Stimulated activated CD4-positive, alpha-beta T cell treated with anti-CD3 and anti-CD28 coated beads, TNF-alpha, amount 100 ng/mL, for 1 hour (primary cell): ENCODE results near the gene VIT.

ENCODE experiments used
- DNase-seq, 3 donors: peaks; one replicate each; pipeline ENCODE4 v3.0.0-alpha.2; 2020; ENCODE audit warnings: low read depth in 3 of 3, low spot score in 1 of 3

The VIT gene

DNA sequence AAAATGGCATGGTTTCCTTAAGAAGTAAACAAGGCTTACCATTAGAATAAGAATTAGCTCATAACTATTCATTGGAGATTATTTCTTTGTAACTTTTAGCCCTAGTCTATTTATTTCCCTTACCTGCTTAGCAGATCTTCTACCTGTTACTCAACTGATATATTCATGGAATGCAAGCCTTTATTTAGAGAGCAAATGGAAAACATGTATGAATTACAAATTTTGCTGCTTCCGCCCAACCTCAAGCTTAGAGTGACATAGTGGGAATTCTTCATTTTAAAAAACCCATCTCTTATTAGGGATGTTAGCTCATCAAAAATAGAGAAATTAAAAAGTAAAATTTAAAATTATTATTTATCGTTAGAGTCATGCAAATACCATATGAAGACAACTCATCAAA, 158.9 kb downstream of the VIT start:
- DNase-seq = no peak

DNA sequence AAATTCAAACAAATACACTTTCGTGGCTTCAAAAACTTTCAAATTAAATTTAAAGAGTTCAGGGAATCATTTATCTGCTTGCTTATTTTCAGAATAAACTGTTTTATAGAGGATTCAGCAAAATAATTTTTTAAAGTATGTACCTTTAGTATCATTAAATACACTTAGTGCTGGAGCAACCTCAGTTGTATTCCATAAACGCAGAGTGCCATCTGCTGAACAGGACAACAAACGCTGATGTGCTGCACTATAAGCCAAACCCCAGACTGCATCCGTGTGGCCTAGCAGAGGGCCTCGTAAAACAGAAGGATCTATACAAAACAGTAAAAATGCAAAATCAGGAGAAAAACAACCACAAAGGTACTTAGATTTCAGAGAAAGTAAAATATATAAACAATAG, 161.2 kb downstream of the VIT start:
- DNase-seq = no peak

DNA sequence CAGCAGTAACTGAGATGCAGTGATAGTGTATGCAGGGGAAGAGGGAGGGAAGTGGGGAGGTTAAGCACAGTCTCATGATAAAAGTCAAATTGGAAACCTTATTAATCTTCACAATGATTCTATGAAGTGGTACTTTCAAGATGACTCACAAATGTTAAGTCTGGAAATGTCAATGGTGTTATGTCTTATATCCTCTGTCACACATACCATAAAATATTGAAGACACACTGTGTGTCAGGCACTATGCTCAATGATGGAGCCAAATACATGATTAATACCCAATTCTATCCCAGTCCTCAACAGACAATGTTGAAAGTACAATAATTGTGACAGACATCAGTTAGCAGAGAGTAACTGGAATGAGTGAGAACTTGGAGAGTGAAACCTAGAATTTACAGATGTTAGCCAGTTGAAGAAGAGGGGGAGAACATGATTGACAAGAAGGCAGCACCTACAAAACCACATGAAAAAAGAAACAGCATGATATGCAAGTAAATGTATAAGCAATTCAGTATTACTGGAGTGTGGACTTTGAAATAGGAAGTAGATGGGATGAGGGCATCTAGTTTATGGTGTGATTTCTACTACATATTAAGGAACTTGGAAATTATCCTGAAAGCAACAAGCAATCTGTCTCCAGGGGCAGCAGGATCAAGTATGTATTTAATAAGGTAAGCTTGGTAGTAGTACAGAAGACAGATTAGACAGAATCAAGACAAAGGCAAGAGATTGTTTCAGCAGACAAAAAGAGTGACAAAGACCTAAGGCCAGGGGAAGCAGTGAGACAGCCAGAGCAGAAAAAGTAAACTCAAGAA, 162.3 kb downstream of the VIT start:
- no peak for DNase-seq

DNA sequence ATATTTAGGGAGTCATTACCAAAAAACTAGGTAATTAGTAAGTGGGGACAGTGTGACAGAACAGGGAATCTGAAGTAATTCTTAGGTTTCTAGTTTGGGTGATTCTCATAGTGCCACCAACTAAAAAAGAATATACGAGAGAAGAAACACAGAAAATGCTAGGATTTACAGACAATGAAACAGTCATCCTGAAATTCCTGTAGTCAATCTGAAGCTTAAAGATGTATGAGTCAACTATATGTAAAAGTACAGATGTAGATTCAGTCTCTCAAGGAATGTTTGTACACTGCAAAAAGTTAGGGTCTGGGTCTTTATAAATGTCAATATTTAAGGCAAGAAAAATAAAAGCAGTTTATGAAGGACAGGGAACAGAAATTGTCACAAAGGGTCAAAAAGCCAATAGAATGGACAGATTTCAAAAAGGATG, 162.9 kb downstream of the VIT start:
- DNase-seq = no peak

DNA sequence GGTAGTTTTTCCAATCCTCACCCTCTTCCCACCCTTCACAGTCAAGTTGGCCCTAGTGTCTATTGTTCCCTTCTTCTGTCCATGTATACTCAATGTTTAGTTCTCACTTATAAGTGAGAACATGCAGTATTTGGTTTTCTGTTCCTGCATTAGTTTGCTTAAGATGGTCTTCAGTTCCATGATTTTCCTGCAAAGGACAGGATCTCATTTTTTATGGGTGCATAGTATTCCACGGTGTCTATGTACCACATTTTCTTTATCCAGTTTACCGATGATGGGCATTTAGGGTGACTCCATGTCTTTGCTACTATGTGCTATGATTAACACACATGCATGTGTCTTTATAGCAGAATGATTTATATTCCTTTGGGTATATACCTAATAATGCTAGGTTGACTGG, 165.4 kb downstream of the VIT start:
- no peak for DNase-seq
